Liver (tissue), 9 donors: ENCODE results near the gene TBC1D7. TPM values are rescaled to one million over a fixed set of nuclear protein-coding genes. Genes with fewer than 3 reads are reported as not detected.

Source experiments
- DNase-seq: peaks from one replicate; pipeline ENCODE4 v3.0.0-alpha.2; 2017; ENCODE audit warnings: low spot score
- H3K27ac ChIP-seq, 2 donors: one replicate each; pipeline ENCODE4 v1.7.0; 2013; ENCODE audit warnings: inconsistent platforms in 2 of 2, low read length in 2 of 2, control low read depth in 1 of 2, low read depth in 1 of 2, mild to moderate bottlenecking in 1 of 2
- H3K27me3 ChIP-seq, 4 donors: one replicate each; pipeline versions ENCODE4 v1.6.1 to v1.7.0; 2013; ENCODE audit warnings: low read length in 3 of 4, inconsistent platforms in 1 of 4, mild to moderate bottlenecking in 1 of 4, moderate library complexity in 1 of 4; ENCODE audit not compliant: control insufficient read depth in 4 of 4, insufficient read depth in 4 of 4
- H3K36me3 ChIP-seq, 4 donors: one replicate each; pipeline versions ENCODE4 v1.6.1 to v1.7.0; 2013; ENCODE audit warnings: low read length in 3 of 4, mild to moderate bottlenecking in 3 of 4, low read depth in 1 of 4, moderate library complexity in 1 of 4; ENCODE audit not compliant: control insufficient read depth in 4 of 4, insufficient read depth in 3 of 4
- H3K4me1 ChIP-seq, 4 donors: one replicate each; pipeline versions ENCODE4 v1.6.1 to v1.7.0; 2013; ENCODE audit warnings: low read length in 3 of 4, mild to moderate bottlenecking in 3 of 4, moderate library complexity in 1 of 4; ENCODE audit not compliant: control insufficient read depth in 4 of 4, insufficient read depth in 4 of 4
- H3K4me3 ChIP-seq, 3 donors: one replicate each; pipeline versions ENCODE4 v1.6.1 to v1.7.0; 2013; ENCODE audit warnings: low read length in 3 of 3, control low read depth in 1 of 3, low read depth in 1 of 3, mild to moderate bottlenecking in 1 of 3
- H3K9ac ChIP-seq, 2 donors: one replicate each; pipeline ENCODE4 v1.7.0; 2013; ENCODE audit warnings: low read length in 2 of 2, mild to moderate bottlenecking in 2 of 2, moderate library complexity in 2 of 2, control low read depth in 1 of 2, low read depth in 1 of 2
- H3K9me3 ChIP-seq, 4 donors: one replicate each; pipeline versions ENCODE4 v1.6.1 to v1.7.0; 2013; ENCODE audit warnings: low read length in 3 of 4; ENCODE audit not compliant: control insufficient read depth in 4 of 4
- CTCF ChIP-seq: fragments of 150-350 bp; IDR thresholded peaks from 2 replicates; pipeline ENCODE4 v1.5.1; 2017; ENCODE audit warnings: improper control_type of control experiment, low read depth, low read length; ENCODE audit not compliant: missing input control
- FOXA1 ChIP-seq: IDR thresholded peaks from 2 replicates; pipeline ENCODE4 v1.6.1; 2016; ENCODE audit warnings: antibody characterized with exemption
- GABPA ChIP-seq, 2 donors: IDR thresholded peaks in 1 of 2; conservative IDR thresholded peaks in 1 of 2; 2 replicates each; pipeline ENCODE4 v1.6.1; 2016; ENCODE audit warnings: antibody characterized with exemption in 2 of 2, mild to moderate bottlenecking in 1 of 2, moderate library complexity in 1 of 2
- JUND ChIP-seq, 2 donors: IDR thresholded peaks; 2 replicates each; pipeline ENCODE4 v1.6.1; 2016; ENCODE audit warnings: antibody characterized with exemption in 2 of 2
- MAX ChIP-seq: IDR thresholded peaks from 2 replicates; pipeline ENCODE4 v1.6.1; 2016; ENCODE audit warnings: antibody characterized with exemption
- RAD21 ChIP-seq, 2 donors: IDR thresholded peaks; 2 replicates each; pipeline ENCODE4 v1.6.1; 2016; ENCODE audit warnings: antibody characterized with exemption in 2 of 2, mild to moderate bottlenecking in 2 of 2
- REST ChIP-seq: IDR thresholded peaks from 2 replicates; pipeline ENCODE4 v1.6.1; 2016; ENCODE audit warnings: antibody characterized with exemption, mild to moderate bottlenecking
- RXRA ChIP-seq, 2 donors: IDR thresholded peaks; 2 replicates each; pipeline ENCODE4 v1.6.1; 2017 to 2018; ENCODE audit warnings: antibody characterized with exemption in 2 of 2, mild to moderate bottlenecking in 1 of 2
- SP1 ChIP-seq: IDR thresholded peaks from 2 replicates; pipeline ENCODE4 v1.6.1; 2018; ENCODE audit warnings: antibody characterized with exemption, mild to moderate bottlenecking
- TAF1 ChIP-seq: conservative IDR thresholded peaks from 2 replicates; pipeline ENCODE4 v1.6.1; 2016; ENCODE audit warnings: antibody characterized with exemption, mild to moderate bottlenecking
- WGBS: extraction: QIAGEN DNeasy Blood & Tissue Kit; methylation state at CpG from one replicate; pipeline ENCODE4 v1.1.7; 2013; 5-methylcytosine and 5-hydroxymethylcytosine counted together
- polyA plus RNA-seq, 2 donors: library from polyadenylated mRNA; stranded (reverse) in 1 of 2; unstranded in 1 of 2; fragments of 200-250 nt in 1 of 2; fragments of >200 nt in 1 of 2; fragmentation: Nextera tagmentation in 1 of 2; extraction: Ambion mirVana in 1 of 2; gene quantifications; one replicate each; pipeline versions ENCODE4 v1.2.1 to v1.2.3, GENCODE V29; 2013 to 2015
- total RNA-seq, 2 donors: library from RNA; depleted of rRNA; stranded (reverse); fragments of >200 nt; gene quantifications; one replicate each; pipeline ENCODE4 v1.2.3, GENCODE V29; 2014
- donor health status: healthy.
- donor health status: healthy.
- donor health status: healthy.
- donor health status: healthy.
- donor health status: healthy.

The TBC1D7 gene
- total and polyA plus RNA-seq, 4 donors, result 9.6 to 18.8 (median 10.6) TPM

- DNase-seq, result no peak
- WGBS, result 74% methylated on average over 2 of the region's 2 CpGs
- no peak overlapping the region for H3K4me3 ChIP-seq
- H3K36me3 ChIP-seq, result no peaks in the 10 kb centered on the region
- no peak overlapping the region for H3K9ac ChIP-seq
- H3K9me3 ChIP-seq, result no peaks in the 10 kb centered on the region
- H3K27me3 ChIP-seq, result no peaks in the 10 kb centered on the region
- H3K27ac ChIP-seq, result no peak overlapping the region
- peaks cover 0 to 12% (median 4%) of the 10 kb centered on the region in 4 donors for H3K4me1 ChIP-seq
- TF ChIP-seq REST (no peak), JUND (IDR thresholded peaks at IDR 0.05) (no peak), RXRA (IDR thresholded peaks at IDR 0.05) (no peak), FOXA1 (no peak), RAD21 (IDR thresholded peaks at IDR 0.05) (no peak), MAX (no peak), GABPA (IDR thresholded peaks at IDR 0.05 in 1 of 2, conservative IDR thresholded peaks at IDR 0.05 in 1 of 2) (no peak), TAF1 (no peak), SP1 (no peak)
Observed at GRCh38 chr6:13332349-13332706, 4.0 kb upstream of the TBC1D7 start.

- no peak for TF ChIP-seq SP1
- peak; percentile 85 to 86 for TF ChIP-seq RAD21 (IDR thresholded peaks at IDR 0.05)
- no peak for TF ChIP-seq REST
- peak; percentile 63 for TF ChIP-seq CTCF
- H3K9ac ChIP-seq, result no peak overlapping the region
- no peak for DNase-seq
Observed at GRCh38 chr6:13331516-13332348, 3.4 kb upstream of the TBC1D7 start.

More at GRCh38 chr6:13331516-13332348, 3.4 kb upstream of the TBC1D7 start:
- H3K4me1 ChIP-seq, result peaks cover 0 to 12% (median 4%) of the 10 kb centered on the region in 4 donors
- no peaks in the 10 kb centered on the region for H3K9me3 ChIP-seq
- WGBS, result 50% methylated on average over 13 of the region's 13 CpGs
- no peak overlapping the region for H3K27ac ChIP-seq
- no peak overlapping the region for H3K4me3 ChIP-seq
- no peaks in the 10 kb centered on the region for H3K36me3 ChIP-seq
- no peaks in the 10 kb centered on the region for H3K27me3 ChIP-seq
